Heart left ventricle (tissue), 13 donors: ENCODE data around the gene PCYT2.

Experiments used
- POLR2A ChIP-seq, 2 donors: fragments of 450-650 bp; IDR thresholded peaks; one replicate each; pipeline ENCODE4 v1.6.1; 2017; ENCODE audit warnings: antibody characterized with exemption in 2 of 2, mild to moderate bottlenecking in 2 of 2, moderate library complexity in 2 of 2
- TF ChIP-seq, protein P1 (sequence below), 12 donors: fragments of 200-600 bp; sonication (generic) in 4 of 12; IDR thresholded peaks; one replicate each; pipeline versions ENCODE4 v1.5.0 to v1.8.0; 2018 to 2022; ENCODE audit warnings: antibody characterized with exemption in 12 of 12, mild to moderate bottlenecking in 5 of 12
- donor health status: ischemic (EF 13 %, LVEDD 7.1; RV severe dilation, severe dysfunction).
- donor health status: DM: no; HTN: yes; CAD: no.
- donor health status: DM: no; HTN: no; CAD: no.
- donor health status: ischemic (EF 25% LVEDD 6.9; RV normal size, moderate dysfunction).
- donor health status: ischemic (EF 25% LVEDD 5.7; RV mildly dilated, moderate dysfunction).
- donor health status: ischemic (EF 35%, LVEDD 5.7; RV mildly dilated, moderate dysfunction).
- donor health status: nonischemic (EF 11% LVEDD 7.7; RV severe dilation, severe dysfunction).
- donor health status: DM: yes; HTN: yes; CAD: no.
- donor health status: PGD.
- donor health status: ischemic (EF 29% LVEDD 5.4; RV normal size, mild dysfunction).
- donor health status: nonischemic (EF 23%, LVEDD 6.1; RV moderate dilation, normal function).

DNA sequence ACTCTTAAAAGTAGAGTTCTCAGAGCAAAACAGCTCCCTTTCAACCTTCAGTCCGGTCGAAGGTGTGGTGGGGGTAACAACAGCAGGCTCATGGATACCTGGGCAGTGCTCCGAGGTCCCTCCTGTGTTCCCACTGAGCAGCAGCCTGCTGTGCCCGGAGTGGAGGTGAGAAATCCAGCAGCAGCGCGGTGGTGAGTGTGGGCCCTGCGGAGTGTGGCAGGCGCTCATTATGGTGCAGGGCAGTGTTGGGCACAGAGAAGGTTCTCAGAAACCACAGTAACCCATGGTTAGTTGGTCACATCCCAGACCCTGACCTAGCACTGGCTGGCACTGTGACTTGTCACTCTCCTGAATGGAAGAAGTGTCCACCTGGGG, 45.9 kb downstream of the PCYT2 start:
- TF ChIP-seq POLR2A (IDR thresholded peaks at IDR 0.05): no peak
- TF ChIP-seq, protein P1, sequence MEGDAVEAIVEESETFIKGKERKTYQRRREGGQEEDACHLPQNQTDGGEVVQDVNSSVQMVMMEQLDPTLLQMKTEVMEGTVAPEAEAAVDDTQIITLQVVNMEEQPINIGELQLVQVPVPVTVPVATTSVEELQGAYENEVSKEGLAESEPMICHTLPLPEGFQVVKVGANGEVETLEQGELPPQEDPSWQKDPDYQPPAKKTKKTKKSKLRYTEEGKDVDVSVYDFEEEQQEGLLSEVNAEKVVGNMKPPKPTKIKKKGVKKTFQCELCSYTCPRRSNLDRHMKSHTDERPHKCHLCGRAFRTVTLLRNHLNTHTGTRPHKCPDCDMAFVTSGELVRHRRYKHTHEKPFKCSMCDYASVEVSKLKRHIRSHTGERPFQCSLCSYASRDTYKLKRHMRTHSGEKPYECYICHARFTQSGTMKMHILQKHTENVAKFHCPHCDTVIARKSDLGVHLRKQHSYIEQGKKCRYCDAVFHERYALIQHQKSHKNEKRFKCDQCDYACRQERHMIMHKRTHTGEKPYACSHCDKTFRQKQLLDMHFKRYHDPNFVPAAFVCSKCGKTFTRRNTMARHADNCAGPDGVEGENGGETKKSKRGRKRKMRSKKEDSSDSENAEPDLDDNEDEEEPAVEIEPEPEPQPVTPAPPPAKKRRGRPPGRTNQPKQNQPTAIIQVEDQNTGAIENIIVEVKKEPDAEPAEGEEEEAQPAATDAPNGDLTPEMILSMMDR (IDR thresholded peaks at IDR 0.05): no peak
